Cardiac muscle cell (in vitro differentiated cells and primary cell): ENCODE data around the gene CDRT4. TPM values are rescaled to one million over a fixed set of nuclear protein-coding genes. Genes with fewer than 3 reads are reported as not detected.
"Not testable (repeated sequence)": the region's sequence is repeated elsewhere in the genome, so short reads cannot be mapped to it uniquely, and the experiment has no call there.

Source experiments
- DNase-seq, 2 donors: peaks; one replicate each; pipeline versions ENCODE4 v3.0.0 to v3.0.0-alpha.2; 2010 to 2017; ENCODE audit warnings: low read depth in 1 of 2, low spot score in 1 of 2
- H3K27ac ChIP-seq: fragments of 200-600 bp; sonication (generic); 2 replicates; pipeline ENCODE4 v1.5.1; 2016
- H3K27me3 ChIP-seq: fragments of 200-600 bp; sonication (generic); 2 replicates; pipeline ENCODE4 v1.6.0; 2016; ENCODE audit warnings: control low read depth
- H3K36me3 ChIP-seq: fragments of 200-600 bp; sonication (generic); 2 replicates; pipeline ENCODE4 v1.5.1; 2016; ENCODE audit warnings: control low read depth
- H3K4me1 ChIP-seq: fragments of 200-600 bp; sonication (generic); 2 replicates; pipeline ENCODE4 v1.8.1; 2017; ENCODE audit warnings: low read depth, mild to moderate bottlenecking, mixed run types
- H3K4me3 ChIP-seq: fragments of 200-600 bp; sonication (generic); 2 replicates; pipeline ENCODE4 v1.5.1; 2016; ENCODE audit warnings: mild to moderate bottlenecking
- H3K9me3 ChIP-seq: fragments of 200-600 bp; sonication (generic); 2 replicates; pipeline ENCODE4 v1.5.1; 2017; ENCODE audit warnings: low read depth, mild to moderate bottlenecking, control low read depth
- polyA plus RNA-seq: library from polyadenylated mRNA; unstranded; fragments of >200 nt; fragmentation: Nextera tagmentation; extraction: Ambion mirVana; gene quantifications from 2 replicates; pipeline ENCODE4 v1.2.1, GENCODE V29; 2016
- total RNA-seq: library from RNA; depleted of rRNA; stranded (reverse); fragments of >200 nt; gene quantifications from 2 replicates; pipeline ENCODE4 v1.2.3, GENCODE V29; 2016
- TF ChIP-seq, protein P1 (sequence below): IDR thresholded peaks from 2 replicates; pipeline ENCODE4 v1.5.1; 2012; ENCODE audit warnings: low read depth, mild to moderate bottlenecking, low read length

The CDRT4 gene
- total and polyA plus RNA-seq, 2 experiments from 2014 or later = 6.0 to 14.4 TPM

- Histone ChIP-seq H3K36me3 (no peaks in the 10 kb centered on the region), H3K9me3 (no peaks in the 10 kb centered on the region), H3K27me3 (no peaks in the 10 kb centered on the region), H3K4me1 (peaks cover 6% of the 10 kb centered on the region), H3K4me3 (no peak overlapping the region), H3K27ac (no peak overlapping the region)
- TF ChIP-seq, protein P1, sequence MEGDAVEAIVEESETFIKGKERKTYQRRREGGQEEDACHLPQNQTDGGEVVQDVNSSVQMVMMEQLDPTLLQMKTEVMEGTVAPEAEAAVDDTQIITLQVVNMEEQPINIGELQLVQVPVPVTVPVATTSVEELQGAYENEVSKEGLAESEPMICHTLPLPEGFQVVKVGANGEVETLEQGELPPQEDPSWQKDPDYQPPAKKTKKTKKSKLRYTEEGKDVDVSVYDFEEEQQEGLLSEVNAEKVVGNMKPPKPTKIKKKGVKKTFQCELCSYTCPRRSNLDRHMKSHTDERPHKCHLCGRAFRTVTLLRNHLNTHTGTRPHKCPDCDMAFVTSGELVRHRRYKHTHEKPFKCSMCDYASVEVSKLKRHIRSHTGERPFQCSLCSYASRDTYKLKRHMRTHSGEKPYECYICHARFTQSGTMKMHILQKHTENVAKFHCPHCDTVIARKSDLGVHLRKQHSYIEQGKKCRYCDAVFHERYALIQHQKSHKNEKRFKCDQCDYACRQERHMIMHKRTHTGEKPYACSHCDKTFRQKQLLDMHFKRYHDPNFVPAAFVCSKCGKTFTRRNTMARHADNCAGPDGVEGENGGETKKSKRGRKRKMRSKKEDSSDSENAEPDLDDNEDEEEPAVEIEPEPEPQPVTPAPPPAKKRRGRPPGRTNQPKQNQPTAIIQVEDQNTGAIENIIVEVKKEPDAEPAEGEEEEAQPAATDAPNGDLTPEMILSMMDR = no peak
- DNase-seq = no peak
These were observed 40.5 kb upstream of the CDRT4 start for GRCh38 chr17:15507896-15508295.

- Histone ChIP-seq H3K9me3 (no peaks in the 10 kb centered on the region), H3K27me3 (no peaks in the 10 kb centered on the region), H3K4me3 (no peak overlapping the region), H3K4me1 (peaks cover 6% of the 10 kb centered on the region), H3K36me3 (no peaks in the 10 kb centered on the region), H3K27ac (no peak overlapping the region)
- DNase-seq = no peak
- TF ChIP-seq, protein P1 = no peak
These were observed 39.6 kb upstream of the CDRT4 start for GRCh38 chr17:15507001-15507400.

GRCh38 chr17:15505708-15506107, 38.3 kb upstream of the CDRT4 start:
- not testable (repeated sequence) for DNase-seq, H3K9me3 ChIP-seq, H3K27me3 ChIP-seq, H3K4me1 ChIP-seq, H3K36me3 ChIP-seq, H3K27ac ChIP-seq, H3K4me3 ChIP-seq

- no peak for DNase-seq
- Histone ChIP-seq H3K9me3 (no peaks in the 10 kb centered on the region), H3K4me3 (no peak overlapping the region), H3K36me3 (no peaks in the 10 kb centered on the region), H3K27ac (no peak overlapping the region), H3K27me3 (no peaks in the 10 kb centered on the region), H3K4me1 (peaks cover 5% of the 10 kb centered on the region)
- TF ChIP-seq, protein P1 = no peak
These were observed 36.3 kb upstream of the CDRT4 start for GRCh38 chr17:15503731-15504130.

DNA sequence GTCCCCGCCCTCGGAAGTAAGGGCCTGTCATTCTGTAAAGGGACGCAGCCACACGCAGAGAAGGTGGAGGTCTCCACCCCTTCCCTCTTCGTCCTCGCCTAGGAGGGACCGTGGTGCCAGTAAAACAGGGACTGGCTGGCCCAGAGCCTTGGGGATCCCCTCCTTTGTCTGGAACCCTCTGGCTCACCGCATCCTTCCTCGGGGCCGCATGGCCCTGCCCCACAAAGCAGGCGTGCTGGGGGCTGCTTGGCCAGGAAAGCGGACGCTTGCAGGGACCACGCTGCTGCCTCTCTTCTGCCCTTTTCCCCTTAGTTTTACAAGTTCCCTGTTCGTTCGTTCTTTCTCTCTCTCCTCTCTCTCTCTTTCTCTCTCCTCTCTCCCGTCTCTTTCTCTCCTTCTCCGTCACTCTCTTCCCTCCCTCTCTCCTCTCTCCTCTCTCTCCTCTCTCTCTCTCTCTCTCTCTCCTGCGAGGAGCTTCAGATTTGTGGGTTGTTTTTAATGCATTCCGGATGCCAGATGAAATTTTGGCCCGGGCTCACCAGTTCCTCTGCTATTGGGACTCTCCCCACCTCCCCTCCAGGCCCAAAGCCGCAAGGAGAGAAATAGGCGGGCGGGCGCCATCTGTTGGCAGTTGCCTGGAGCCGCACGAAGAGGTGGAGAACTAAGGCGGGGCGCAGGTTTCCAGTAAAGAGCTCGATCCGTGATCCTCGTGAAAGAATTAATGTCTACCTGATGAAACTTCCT, 35.1 kb upstream of the CDRT4 start:
- Histone ChIP-seq H3K27ac (no peak overlapping the region), H3K9me3 (no peaks in the 10 kb centered on the region), H3K27me3 (no peaks in the 10 kb centered on the region), H3K36me3 (no peaks in the 10 kb centered on the region), H3K4me3 (no peak overlapping the region), H3K4me1 (no peaks in the 10 kb centered on the region)
- TF ChIP-seq, protein P1 = peak; percentile 93
- peak; percentile 84 to 95 for DNase-seq

GRCh38 chr17:15501793-15502192, 34.4 kb upstream of the CDRT4 start:
- no peaks in the 10 kb centered on the region for H3K4me1 ChIP-seq
- no peaks in the 10 kb centered on the region for H3K9me3 ChIP-seq
- H3K36me3 ChIP-seq = no peaks in the 10 kb centered on the region
- TF ChIP-seq, protein P1 = no peak
- no peak for DNase-seq
- H3K27ac ChIP-seq = no peak overlapping the region
- H3K4me3 ChIP-seq = no peak overlapping the region
- H3K27me3 ChIP-seq = no peaks in the 10 kb centered on the region
